Ishikawa (cell line): Measurements from ENCODE around the gene MLX.

Source experiments
- CEBPB ChIP-seq: IDR thresholded peaks from 2 replicates; pipeline ENCODE4 v1.6.1; 2012
- CREB1 ChIP-seq: IDR thresholded peaks from 2 replicates; pipeline ENCODE4 v1.6.1; 2012; ENCODE audit warnings: low read depth
- EGR1 ChIP-seq: IDR thresholded peaks from 2 replicates; pipeline ENCODE4 v1.6.1; 2012
- EP300 ChIP-seq: IDR thresholded peaks from 2 replicates; pipeline ENCODE4 v1.6.1; 2012; ENCODE audit warnings: borderline replicate concordance
- FOXM1 ChIP-seq: IDR thresholded peaks from 2 replicates; pipeline ENCODE4 v1.6.1; 2012; ENCODE audit warnings: low read depth, borderline replicate concordance
- NFIC ChIP-seq: IDR thresholded peaks from 2 replicates; pipeline ENCODE4 v1.6.1; 2012
- RAD21 ChIP-seq: IDR thresholded peaks from 2 replicates; pipeline ENCODE4 v1.6.1; 2012; ENCODE audit warnings: low read depth
- TAF1 ChIP-seq: IDR thresholded peaks from 2 replicates; pipeline ENCODE4 v1.6.1; 2012; ENCODE audit warnings: low read depth, mild to moderate bottlenecking
- TCF12 ChIP-seq: IDR thresholded peaks from 2 replicates; pipeline ENCODE4 v1.6.1; 2012; ENCODE audit warnings: low read depth
- TEAD4 ChIP-seq: IDR thresholded peaks from 2 replicates; pipeline ENCODE4 v1.6.1; 2012
- YY1 ChIP-seq: IDR thresholded peaks from 2 replicates; pipeline ENCODE4 v1.6.1; 2012; ENCODE audit warnings: low read depth
- ZBTB7A ChIP-seq: IDR thresholded peaks from 2 replicates; pipeline ENCODE4 v1.6.1; 2012; ENCODE audit warnings: low read depth
- TF ChIP-seq, protein P1 (sequence below): IDR thresholded peaks from 2 replicates; pipeline ENCODE4 v1.6.1; 2012
- TF ChIP-seq, protein P2 (sequence below): IDR thresholded peaks from 2 replicates; pipeline ENCODE4 v1.6.1; 2012; ENCODE audit warnings: low read depth, mild to moderate bottlenecking
- TF ChIP-seq, protein P3 (sequence below): IDR thresholded peaks from 2 replicates; pipeline ENCODE4 v1.6.1; 2012

Gene MLX

DNA sequence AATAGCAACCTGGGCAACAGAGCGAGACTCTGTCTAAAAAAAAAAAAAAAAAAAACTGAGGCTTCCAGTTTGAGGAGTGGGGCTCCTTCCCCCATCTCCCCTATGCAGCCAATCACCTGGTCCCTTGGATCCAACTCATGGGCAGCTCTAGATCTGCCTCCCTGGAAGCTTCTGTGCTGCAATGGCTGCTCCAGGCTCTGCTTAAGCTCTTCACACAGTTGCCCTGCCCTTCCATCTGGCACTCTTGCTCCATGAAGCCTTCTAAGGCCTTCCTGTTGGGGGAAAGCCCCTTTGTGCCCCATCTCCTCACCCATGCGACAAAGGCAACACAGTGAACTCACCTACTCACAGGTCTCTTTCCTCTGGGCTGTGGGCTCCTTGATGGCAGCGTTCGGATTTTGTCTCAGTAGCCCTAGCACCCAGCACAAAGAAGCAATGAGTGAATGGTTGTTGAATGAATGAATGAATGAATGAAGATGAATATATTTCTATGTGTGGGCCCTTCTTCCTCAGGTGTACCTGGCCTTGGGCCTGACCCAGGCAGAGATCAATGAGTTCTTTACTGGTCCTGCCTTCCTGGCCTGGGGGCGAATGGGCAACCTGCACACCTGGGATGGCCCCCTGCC is 29.0 kb upstream of the MLX start:
- TF ChIP-seq, protein P1, sequence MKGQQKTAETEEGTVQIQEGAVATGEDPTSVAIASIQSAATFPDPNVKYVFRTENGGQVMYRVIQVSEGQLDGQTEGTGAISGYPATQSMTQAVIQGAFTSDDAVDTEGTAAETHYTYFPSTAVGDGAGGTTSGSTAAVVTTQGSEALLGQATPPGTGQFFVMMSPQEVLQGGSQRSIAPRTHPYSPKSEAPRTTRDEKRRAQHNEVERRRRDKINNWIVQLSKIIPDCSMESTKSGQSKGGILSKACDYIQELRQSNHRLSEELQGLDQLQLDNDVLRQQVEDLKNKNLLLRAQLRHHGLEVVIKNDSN, result no peak
- TF ChIP-seq TEAD4 (no peak), TAF1 (no peak), CREB1 (no peak), EP300 (no peak), RAD21 (no peak)
- TF ChIP-seq, protein P2, sequence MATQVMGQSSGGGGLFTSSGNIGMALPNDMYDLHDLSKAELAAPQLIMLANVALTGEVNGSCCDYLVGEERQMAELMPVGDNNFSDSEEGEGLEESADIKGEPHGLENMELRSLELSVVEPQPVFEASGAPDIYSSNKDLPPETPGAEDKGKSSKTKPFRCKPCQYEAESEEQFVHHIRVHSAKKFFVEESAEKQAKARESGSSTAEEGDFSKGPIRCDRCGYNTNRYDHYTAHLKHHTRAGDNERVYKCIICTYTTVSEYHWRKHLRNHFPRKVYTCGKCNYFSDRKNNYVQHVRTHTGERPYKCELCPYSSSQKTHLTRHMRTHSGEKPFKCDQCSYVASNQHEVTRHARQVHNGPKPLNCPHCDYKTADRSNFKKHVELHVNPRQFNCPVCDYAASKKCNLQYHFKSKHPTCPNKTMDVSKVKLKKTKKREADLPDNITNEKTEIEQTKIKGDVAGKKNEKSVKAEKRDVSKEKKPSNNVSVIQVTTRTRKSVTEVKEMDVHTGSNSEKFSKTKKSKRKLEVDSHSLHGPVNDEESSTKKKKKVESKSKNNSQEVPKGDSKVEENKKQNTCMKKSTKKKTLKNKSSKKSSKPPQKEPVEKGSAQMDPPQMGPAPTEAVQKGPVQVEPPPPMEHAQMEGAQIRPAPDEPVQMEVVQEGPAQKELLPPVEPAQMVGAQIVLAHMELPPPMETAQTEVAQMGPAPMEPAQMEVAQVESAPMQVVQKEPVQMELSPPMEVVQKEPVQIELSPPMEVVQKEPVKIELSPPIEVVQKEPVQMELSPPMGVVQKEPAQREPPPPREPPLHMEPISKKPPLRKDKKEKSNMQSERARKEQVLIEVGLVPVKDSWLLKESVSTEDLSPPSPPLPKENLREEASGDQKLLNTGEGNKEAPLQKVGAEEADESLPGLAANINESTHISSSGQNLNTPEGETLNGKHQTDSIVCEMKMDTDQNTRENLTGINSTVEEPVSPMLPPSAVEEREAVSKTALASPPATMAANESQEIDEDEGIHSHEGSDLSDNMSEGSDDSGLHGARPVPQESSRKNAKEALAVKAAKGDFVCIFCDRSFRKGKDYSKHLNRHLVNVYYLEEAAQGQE, result no peak

DNA sequence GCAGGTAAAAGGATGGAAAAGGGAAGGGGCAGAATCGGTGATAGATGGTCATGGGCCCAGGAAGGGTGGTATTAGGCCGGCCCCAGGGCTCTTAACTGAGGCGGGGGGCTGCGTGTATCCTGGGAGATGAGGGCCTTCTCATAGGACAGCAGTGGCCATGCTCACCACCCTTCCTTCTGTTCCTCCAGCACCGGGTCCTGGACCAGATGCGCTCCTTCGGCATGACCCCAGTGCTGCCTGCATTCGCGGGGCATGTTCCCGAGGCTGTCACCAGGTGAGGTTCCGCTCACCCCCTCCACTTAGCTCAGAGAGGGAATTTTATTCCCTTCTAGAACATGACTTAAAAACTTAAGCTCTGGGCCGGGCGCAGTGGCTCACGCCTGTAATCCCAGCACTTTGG is 28.4 kb upstream of the MLX start:
- TF ChIP-seq TCF12 (no peak), TEAD4 (no peak)
- TF ChIP-seq, protein P2, result no peak

DNA sequence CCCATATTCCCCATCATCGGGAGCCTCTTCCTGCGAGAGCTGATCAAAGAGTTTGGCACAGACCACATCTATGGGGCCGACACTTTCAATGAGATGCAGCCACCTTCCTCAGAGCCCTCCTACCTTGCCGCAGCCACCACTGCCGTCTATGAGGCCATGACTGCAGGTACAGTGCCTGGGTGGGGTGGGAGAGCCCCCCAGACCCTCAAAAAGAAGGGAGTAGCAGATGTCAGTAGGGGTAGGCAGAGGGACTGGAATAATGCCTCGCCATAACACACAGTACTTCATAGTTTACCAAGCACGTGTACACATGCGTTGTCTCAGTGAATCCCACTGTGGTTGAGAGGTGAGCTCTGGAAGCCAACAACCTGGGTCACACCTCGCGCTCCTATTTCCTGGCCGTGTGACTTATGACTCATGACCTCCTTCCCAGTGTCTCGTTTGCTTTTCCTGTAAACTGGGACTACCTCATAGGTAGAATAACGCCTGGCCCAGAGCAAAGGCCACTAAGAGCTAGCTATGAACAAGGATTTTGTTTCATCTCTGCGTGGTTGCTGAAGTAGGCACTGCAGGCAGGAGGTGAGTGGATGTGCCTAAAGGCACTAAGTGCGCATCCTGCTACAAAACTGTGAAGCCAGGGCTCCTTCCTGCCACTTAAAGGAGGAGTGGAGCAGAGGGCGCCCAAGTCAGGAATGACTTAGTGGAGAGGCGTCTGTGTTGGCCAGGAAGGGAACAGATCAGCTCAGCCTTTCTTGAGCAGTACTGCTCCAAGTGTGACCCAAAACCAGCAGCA is 25.7 kb upstream of the MLX start:
- no peak for TF ChIP-seq YY1
- TF ChIP-seq, protein P3, sequence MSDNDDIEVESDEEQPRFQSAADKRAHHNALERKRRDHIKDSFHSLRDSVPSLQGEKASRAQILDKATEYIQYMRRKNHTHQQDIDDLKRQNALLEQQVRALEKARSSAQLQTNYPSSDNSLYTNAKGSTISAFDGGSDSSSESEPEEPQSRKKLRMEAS, result no peak
- TF ChIP-seq RAD21, result no peak
- no peak for TF ChIP-seq FOXM1
- TF ChIP-seq TAF1, result no peak
- no peak for TF ChIP-seq EGR1
- no peak for TF ChIP-seq TEAD4
- no peak for TF ChIP-seq NFIC
- no peak for TF ChIP-seq EP300

DNA sequence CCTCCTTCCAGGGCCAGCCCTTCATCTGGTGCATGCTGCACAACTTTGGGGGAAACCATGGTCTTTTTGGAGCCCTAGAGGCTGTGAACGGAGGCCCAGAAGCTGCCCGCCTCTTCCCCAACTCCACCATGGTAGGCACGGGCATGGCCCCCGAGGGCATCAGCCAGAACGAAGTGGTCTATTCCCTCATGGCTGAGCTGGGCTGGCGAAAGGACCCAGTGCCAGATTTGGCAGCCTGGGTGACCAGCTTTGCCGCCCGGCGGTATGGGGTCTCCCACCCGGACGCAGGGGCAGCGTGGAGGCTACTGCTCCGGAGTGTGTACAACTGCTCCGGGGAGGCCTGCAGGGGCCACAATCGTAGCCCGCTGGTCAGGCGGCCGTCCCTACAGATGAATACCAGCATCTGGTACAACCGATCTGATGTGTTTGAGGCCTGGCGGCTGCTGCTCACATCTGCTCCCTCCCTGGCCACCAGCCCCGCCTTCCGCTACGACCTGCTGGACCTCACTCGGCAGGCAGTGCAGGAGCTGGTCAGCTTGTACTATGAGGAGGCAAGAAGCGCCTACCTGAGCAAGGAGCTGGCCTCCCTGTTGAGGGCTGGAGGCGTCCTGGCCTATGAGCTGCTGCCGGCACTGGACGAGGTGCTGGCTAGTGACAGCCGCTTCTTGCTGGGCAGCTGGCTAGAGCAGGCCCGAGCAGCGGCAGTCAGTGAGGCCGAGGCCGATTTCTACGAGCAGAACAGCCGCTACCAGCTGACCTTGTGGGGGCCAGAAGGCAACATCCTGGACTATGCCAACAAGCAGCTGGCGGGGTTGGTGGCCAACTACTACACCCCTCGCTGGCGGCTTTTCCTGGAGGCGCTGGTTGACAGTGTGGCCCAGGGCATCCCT is 23.5 kb upstream of the MLX start:
- no peak for TF ChIP-seq EP300

DNA sequence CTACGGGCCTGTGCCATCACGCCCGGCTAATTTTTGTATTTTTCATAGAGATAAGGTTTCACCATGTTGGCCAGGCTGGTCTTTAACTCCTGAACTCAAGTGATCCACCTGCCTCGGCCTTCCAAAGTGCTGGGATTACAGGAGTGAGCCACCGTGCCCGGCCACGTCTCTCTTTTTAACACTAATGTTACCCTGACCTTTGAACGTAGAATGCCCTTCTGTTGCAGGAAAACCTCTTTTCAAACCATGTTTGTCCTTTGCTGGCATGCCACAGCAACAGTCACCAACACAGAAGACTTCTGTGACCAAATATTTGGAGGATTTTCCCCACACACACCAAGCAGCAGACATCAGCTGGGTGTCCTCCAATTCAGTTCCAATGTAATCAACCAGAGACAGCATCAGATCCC is 22.0 kb upstream of the MLX start:
- no peak for TF ChIP-seq TAF1
- no peak for TF ChIP-seq CEBPB
- TF ChIP-seq, protein P3, result no peak
- TF ChIP-seq ZBTB7A, result no peak
- TF ChIP-seq, protein P1, result no peak
- TF ChIP-seq TEAD4, result no peak
- no peak for TF ChIP-seq FOXM1
- no peak for TF ChIP-seq YY1
- no peak for TF ChIP-seq RAD21
- TF ChIP-seq, protein P2, result no peak
- TF ChIP-seq CREB1, result no peak
- no peak for TF ChIP-seq TCF12
- TF ChIP-seq EP300, result no peak
- TF ChIP-seq NFIC, result no peak
- no peak for TF ChIP-seq EGR1
